ENCODE results near the gene MIDN.

The MIDN gene

GRCh38 chr19:1280636-1281568 lies 32.5 kb downstream of the MIDN start:
- ChIA-PET CTCF (interaction anchor here (1.1 to 4.7 kb wide), 10 partner anchors 11 to 129 kb away, joined by 3 to 87 read pairs (median 6); partner anchors contain the start of genes CIRBP and NDUFS7), POLR2A (no interaction called here)
- TF ChIP-seq CTCF (IDR thresholded peaks at IDR 0.05; ENCODE audit: control extremely low read depth, extremely low read depth, low read depth, missing control alignments), result no peak
- DNase-seq (ENCODE audit: extremely low spot score), result no peak

GRCh38 chr19:1281569-1282287 lies 33.3 kb downstream of the MIDN start:
- TF ChIP-seq CTCF (IDR thresholded peaks at IDR 0.05; ENCODE audit: control extremely low read depth, extremely low read depth, low read depth, missing control alignments), result no peak
- ChIA-PET CTCF (interaction anchor here (4.3 kb wide), 1 partner anchor 38 kb away, joined by 20 read pairs; no protein-coding TSS in a partner anchor), POLR2A (no interaction called here)
- no peak for DNase-seq (ENCODE audit: extremely low spot score)

- TF ChIP-seq CTCF (IDR thresholded peaks at IDR 0.05; ENCODE audit: control extremely low read depth, extremely low read depth, low read depth, missing control alignments), result no peak
- POLR2A ChIA-PET, result no interaction called here
- CTCF ChIA-PET, result interaction anchor here (0.9 kb wide), 1 partner anchor 90 kb away, joined by 3 read pairs; no protein-coding TSS in a partner anchor
- DNase-seq (ENCODE audit: extremely low spot score), result no peak
Measured at GRCh38 chr19:1282588-1283206, 34.3 kb downstream of the MIDN start.

DNA sequence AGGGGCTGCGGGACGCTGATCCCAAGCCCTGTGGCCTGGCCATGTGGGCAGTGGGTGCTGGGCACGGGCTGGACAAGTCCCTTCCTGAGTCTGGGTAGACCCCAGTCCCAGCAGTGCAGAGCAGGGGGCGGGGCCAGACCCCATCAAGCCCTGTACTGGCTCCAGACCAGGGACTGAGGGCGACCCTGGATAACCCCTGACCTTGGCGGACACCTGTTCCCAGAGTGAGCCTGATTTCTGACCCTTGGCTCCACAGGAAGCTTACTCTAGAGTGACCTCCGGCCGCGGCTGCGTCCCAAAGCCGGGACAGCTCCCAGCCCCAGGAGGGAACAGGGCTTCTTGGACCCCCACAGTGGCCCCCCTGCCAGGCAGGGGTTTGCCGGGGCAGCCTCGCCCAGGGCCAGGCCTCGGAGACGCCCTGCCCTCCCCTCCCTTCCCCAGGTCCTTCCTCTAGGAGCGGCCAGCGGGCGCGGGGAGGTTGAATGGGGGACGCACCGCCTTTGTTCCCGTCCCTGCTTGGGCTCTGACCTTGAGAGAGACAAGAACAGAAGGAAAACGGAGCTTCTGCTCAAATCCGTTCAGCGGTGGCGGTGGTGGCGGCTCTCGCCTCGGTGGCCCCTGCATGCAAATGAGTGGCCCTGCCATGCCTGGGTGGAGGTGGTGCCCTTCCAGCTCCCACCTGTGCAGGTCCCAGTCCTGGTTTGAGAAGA lies 35.0 kb downstream of the MIDN start:
- POLR2A ChIA-PET, result no interaction called here
- TF ChIP-seq CTCF (IDR thresholded peaks at IDR 0.05; ENCODE audit: control extremely low read depth, extremely low read depth, low read depth, missing control alignments), result no peak
- no peak for DNase-seq (ENCODE audit: extremely low spot score)
- CTCF ChIA-PET, result interaction anchor here (0.9 to 1.2 kb wide), 3 partner anchors 17 to 89 kb away, joined by 3 to 4 read pairs (median 3); a partner anchor contains a TSS

- DNase-seq (ENCODE audit: extremely low spot score), result no peak
- CTCF ChIA-PET, result interaction anchor here (0.9 to 1.4 kb wide), 3 partner anchors 18 to 88 kb away, joined by 3 to 9 read pairs (median 4); a partner anchor contains a TSS
- TF ChIP-seq CTCF (IDR thresholded peaks at IDR 0.05; ENCODE audit: control extremely low read depth, extremely low read depth, low read depth, missing control alignments), result no peak
- POLR2A ChIA-PET, result interaction anchor here (0.9 kb wide), 1 partner anchor 9 kb away, joined by 4 read pairs; the partner anchor contains the start of gene FAM174C
Measured at GRCh38 chr19:1283917-1284292, 35.5 kb downstream of the MIDN start.

Data from GM10248 (cell line).